ENCODE measurements around the gene ANGPTL1. TPM values are rescaled to one million over a fixed set of nuclear protein-coding genes. Genes with fewer than 3 reads are reported as not detected.

ANGPTL1 gene
- total and polyA plus RNA-seq, 2 of the 13 experiments (the other 11 are each of a cell fraction or from before 2014, with no cell fraction given) = 2.9 to 9.3 TPM

- TF ChIP-seq FUBP1 (CRISPR knock-in tag; IDR thresholded peaks at IDR 0.05; ENCODE audit: borderline replicate concordance) (no peak), TIGD3 (CRISPR knock-in tag; IDR thresholded peaks at IDR 0.05; ENCODE audit: borderline replicate concordance) (no peak), NKX3-1 (CRISPR knock-in tag; IDR thresholded peaks at IDR 0.05) (no peak), ZNF691 (CRISPR knock-in tag; IDR thresholded peaks at IDR 0.05; ENCODE audit: borderline replicate concordance, low read depth) (no peak), KIAA2018 (CRISPR knock-in tag; IDR thresholded peaks at IDR 0.05; ENCODE audit: borderline replicate concordance) (no peak), TFAP4 (IDR thresholded peaks at IDR 0.05; ENCODE audit: borderline replicate concordance, low read depth) (no peak), FOXA3 (CRISPR knock-in tag; IDR thresholded peaks at IDR 0.05) (peak; percentile 69), ZNF670 (CRISPR knock-in tag; IDR thresholded peaks at IDR 0.05; ENCODE audit: borderline replicate concordance) (no peak), MBD4 (IDR thresholded peaks at IDR 0.05; ENCODE audit: borderline replicate concordance, low read length) (no peak), TP53 (CRISPR knock-in tag; conservative IDR thresholded peaks at IDR 0.05) (no peak), HNRNPUL1 (IDR thresholded peaks at IDR 0.05; ENCODE audit: low read depth, low read length) (0 out of 2 replicates have a peak, but pooled peaks have one; percentile 22), ZMAT3 (CRISPR knock-in tag; conservative IDR thresholded peaks at IDR 0.05) (no peak), ATF3 (CRISPR knock-in tag; IDR thresholded peaks at IDR 0.05) (no peak)
These were observed 45.7 kb upstream of the ANGPTL1 start (continued) for GRCh38 chr1:178916448-178917174.
